Liver (tissue), 9 donors: ENCODE results near the gene CD164. TPM values are rescaled to one million over a fixed set of nuclear protein-coding genes. Genes with fewer than 3 reads are reported as not detected.

Experiments
- DNase-seq: peaks from one replicate; pipeline ENCODE4 v3.0.0-alpha.2; 2017; ENCODE audit warnings: low spot score
- H3K27ac ChIP-seq, 2 donors: one replicate each; pipeline ENCODE4 v1.7.0; 2013; ENCODE audit warnings: inconsistent platforms in 2 of 2, low read length in 2 of 2, control low read depth in 1 of 2, low read depth in 1 of 2, mild to moderate bottlenecking in 1 of 2
- H3K27me3 ChIP-seq, 4 donors: one replicate each; pipeline versions ENCODE4 v1.6.1 to v1.7.0; 2013; ENCODE audit warnings: low read length in 3 of 4, inconsistent platforms in 1 of 4, mild to moderate bottlenecking in 1 of 4, moderate library complexity in 1 of 4; ENCODE audit not compliant: control insufficient read depth in 4 of 4, insufficient read depth in 4 of 4
- H3K36me3 ChIP-seq, 4 donors: one replicate each; pipeline versions ENCODE4 v1.6.1 to v1.7.0; 2013; ENCODE audit warnings: low read length in 3 of 4, mild to moderate bottlenecking in 3 of 4, low read depth in 1 of 4, moderate library complexity in 1 of 4; ENCODE audit not compliant: control insufficient read depth in 4 of 4, insufficient read depth in 3 of 4
- H3K4me1 ChIP-seq, 4 donors: one replicate each; pipeline versions ENCODE4 v1.6.1 to v1.7.0; 2013; ENCODE audit warnings: low read length in 3 of 4, mild to moderate bottlenecking in 3 of 4, moderate library complexity in 1 of 4; ENCODE audit not compliant: control insufficient read depth in 4 of 4, insufficient read depth in 4 of 4
- H3K4me3 ChIP-seq, 3 donors: one replicate each; pipeline versions ENCODE4 v1.6.1 to v1.7.0; 2013; ENCODE audit warnings: low read length in 3 of 3, control low read depth in 1 of 3, low read depth in 1 of 3, mild to moderate bottlenecking in 1 of 3
- H3K9ac ChIP-seq, 2 donors: one replicate each; pipeline ENCODE4 v1.7.0; 2013; ENCODE audit warnings: low read length in 2 of 2, mild to moderate bottlenecking in 2 of 2, moderate library complexity in 2 of 2, control low read depth in 1 of 2, low read depth in 1 of 2
- H3K9me3 ChIP-seq, 4 donors: one replicate each; pipeline versions ENCODE4 v1.6.1 to v1.7.0; 2013; ENCODE audit warnings: low read length in 3 of 4; ENCODE audit not compliant: control insufficient read depth in 4 of 4
- ATF3 ChIP-seq: IDR thresholded peaks from 2 replicates; pipeline ENCODE4 v1.6.1; 2016; ENCODE audit warnings: antibody characterized with exemption
- CTCF ChIP-seq: fragments of 150-350 bp; IDR thresholded peaks from 2 replicates; pipeline ENCODE4 v1.5.1; 2017; ENCODE audit warnings: improper control_type of control experiment, low read depth, low read length; ENCODE audit not compliant: missing input control
- EGR1 ChIP-seq, 2 donors: IDR thresholded peaks; 2 replicates each; pipeline ENCODE4 v1.6.1; 2016 to 2018; ENCODE audit warnings: antibody characterized with exemption in 2 of 2, low read depth in 2 of 2
- FOXA1 ChIP-seq: IDR thresholded peaks from 2 replicates; pipeline ENCODE4 v1.6.1; 2016; ENCODE audit warnings: antibody characterized with exemption
- FOXA2 ChIP-seq: IDR thresholded peaks from 2 replicates; pipeline ENCODE4 v1.6.1; 2016; ENCODE audit warnings: antibody characterized with exemption
- GABPA ChIP-seq, 2 donors: IDR thresholded peaks in 1 of 2; conservative IDR thresholded peaks in 1 of 2; 2 replicates each; pipeline ENCODE4 v1.6.1; 2016; ENCODE audit warnings: antibody characterized with exemption in 2 of 2, mild to moderate bottlenecking in 1 of 2, moderate library complexity in 1 of 2
- HNF4A ChIP-seq, 2 donors: conservative IDR thresholded peaks; 2 replicates each; pipeline ENCODE4 v1.6.1; 2016; ENCODE audit warnings: antibody characterized with exemption in 2 of 2, mild to moderate bottlenecking in 2 of 2
- HNF4G ChIP-seq: IDR thresholded peaks from 2 replicates; pipeline ENCODE4 v1.6.1; 2016; ENCODE audit warnings: antibody characterized with exemption
- JUND ChIP-seq, 2 donors: IDR thresholded peaks; 2 replicates each; pipeline ENCODE4 v1.6.1; 2016; ENCODE audit warnings: antibody characterized with exemption in 2 of 2
- MAX ChIP-seq: IDR thresholded peaks from 2 replicates; pipeline ENCODE4 v1.6.1; 2016; ENCODE audit warnings: antibody characterized with exemption
- NR2F2 ChIP-seq: IDR thresholded peaks from 2 replicates; pipeline ENCODE4 v1.6.1; 2016; ENCODE audit warnings: antibody characterized with exemption
- RAD21 ChIP-seq, 2 donors: IDR thresholded peaks; 2 replicates each; pipeline ENCODE4 v1.6.1; 2016; ENCODE audit warnings: antibody characterized with exemption in 2 of 2, mild to moderate bottlenecking in 2 of 2
- RXRA ChIP-seq, 2 donors: IDR thresholded peaks; 2 replicates each; pipeline ENCODE4 v1.6.1; 2017 to 2018; ENCODE audit warnings: antibody characterized with exemption in 2 of 2, mild to moderate bottlenecking in 1 of 2
- SP1 ChIP-seq: IDR thresholded peaks from 2 replicates; pipeline ENCODE4 v1.6.1; 2018; ENCODE audit warnings: antibody characterized with exemption, mild to moderate bottlenecking
- TAF1 ChIP-seq: conservative IDR thresholded peaks from 2 replicates; pipeline ENCODE4 v1.6.1; 2016; ENCODE audit warnings: antibody characterized with exemption, mild to moderate bottlenecking
- YY1 ChIP-seq: IDR thresholded peaks from 2 replicates; pipeline ENCODE4 v1.6.1; 2016; ENCODE audit warnings: antibody characterized with exemption, mild to moderate bottlenecking
- ZBTB33 ChIP-seq: IDR thresholded peaks from 2 replicates; pipeline ENCODE4 v1.6.1; 2016; ENCODE audit warnings: antibody characterized with exemption
- WGBS: extraction: QIAGEN DNeasy Blood & Tissue Kit; methylation state at CpG from one replicate; pipeline ENCODE4 v1.1.7; 2013; 5-methylcytosine and 5-hydroxymethylcytosine counted together
- polyA plus RNA-seq, 2 donors: library from polyadenylated mRNA; stranded (reverse) in 1 of 2; unstranded in 1 of 2; fragments of 200-250 nt in 1 of 2; fragments of >200 nt in 1 of 2; fragmentation: Nextera tagmentation in 1 of 2; extraction: Ambion mirVana in 1 of 2; gene quantifications; one replicate each; pipeline versions ENCODE4 v1.2.1 to v1.2.3, GENCODE V29; 2013 to 2015
- total RNA-seq, 2 donors: library from RNA; depleted of rRNA; stranded (reverse); fragments of >200 nt; gene quantifications; one replicate each; pipeline ENCODE4 v1.2.3, GENCODE V29; 2014
- donor health status: healthy.
- donor health status: healthy.
- donor health status: healthy.
- donor health status: healthy.
- donor health status: healthy.

Gene CD164
- total and polyA plus RNA-seq, 4 donors, result 84.5 to 218 (median 132) TPM

- TF ChIP-seq MAX, result no peak
- no peak for TF ChIP-seq CTCF
- TF ChIP-seq TAF1, result no peak
- no peak for TF ChIP-seq HNF4A (conservative IDR thresholded peaks at IDR 0.05)
- TF ChIP-seq YY1, result no peak
- TF ChIP-seq NR2F2, result no peak
- TF ChIP-seq GABPA (IDR thresholded peaks at IDR 0.05 in 1 of 2, conservative IDR thresholded peaks at IDR 0.05 in 1 of 2), result no peak
- no peak for TF ChIP-seq HNF4G
- no peak for TF ChIP-seq RAD21 (IDR thresholded peaks at IDR 0.05)
- no peak for TF ChIP-seq SP1
These were observed 2.6 kb downstream of the CD164 start (continued) for GRCh38 chr6:109379711-109380110.

- DNase-seq, result no peak
- Histone ChIP-seq H3K27me3 (no peaks in the 10 kb centered on the region), H3K36me3 (peaks cover 9 to 45% (median 29%) of the 10 kb centered on the region in 4 donors), H3K4me1 (peaks cover 0 to 16% (median 12%) of the 10 kb centered on the region in 4 donors), H3K9ac (no peak overlapping the region), H3K9me3 (no peaks in the 10 kb centered on the region), H3K27ac (no peak overlapping the region), H3K4me3 (no peak overlapping the region)
- TF ChIP-seq FOXA1, result no peak
- TF ChIP-seq RAD21 (IDR thresholded peaks at IDR 0.05), result no peak
- no peak for TF ChIP-seq EGR1 (IDR thresholded peaks at IDR 0.05; ENCODE audit: low read depth in 2 of 2)
- TF ChIP-seq FOXA2, result no peak
- TF ChIP-seq RXRA (IDR thresholded peaks at IDR 0.05), result no peak
- TF ChIP-seq NR2F2, result no peak
- no peak for TF ChIP-seq HNF4A (conservative IDR thresholded peaks at IDR 0.05)
- no peak for TF ChIP-seq TAF1
- no peak for TF ChIP-seq ZBTB33
- TF ChIP-seq MAX, result no peak
- no peak for TF ChIP-seq CTCF
- TF ChIP-seq JUND (IDR thresholded peaks at IDR 0.05), result no peak
- TF ChIP-seq ATF3, result no peak
- 87% methylated on average over 3 of the region's 3 CpGs for WGBS
These were observed 4.5 kb downstream of the CD164 start for GRCh38 chr6:109377717-109378116.
